EH (cell line): ENCODE data around the gene TVP23C.

Source experiments
- DNase-seq: peaks from one replicate; pipeline ENCODE4 v3.0.0-alpha.2; 2015; ENCODE audit warnings: low read depth

TVP23C gene

GRCh38 chr17:15496735-15497670 lies 66.3 kb downstream of the TVP23C start:
- DNase-seq: no peak

DNA sequence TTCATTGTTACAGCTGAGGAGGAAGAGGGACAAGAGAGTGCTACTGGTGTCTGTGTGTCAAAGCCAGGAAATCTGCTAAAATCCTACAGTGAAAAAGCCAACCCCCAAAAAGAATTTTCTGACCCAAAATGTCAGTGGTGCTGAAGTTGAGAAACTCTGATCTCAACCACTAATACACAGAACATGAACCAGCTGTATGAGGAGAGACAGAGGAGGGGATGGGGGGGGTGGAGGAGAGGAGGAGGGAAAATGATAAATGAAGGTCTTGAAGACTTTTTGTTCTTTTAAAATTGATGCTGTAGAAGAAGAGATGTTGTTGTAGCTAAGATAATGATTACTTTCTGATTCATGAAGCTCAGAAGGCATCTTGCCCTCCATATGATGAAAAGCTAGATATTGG lies 68.5 kb downstream of the TVP23C start:
- no peak for DNase-seq

GRCh38 chr17:15493693-15494035 lies 69.6 kb downstream of the TVP23C start:
- no peak for DNase-seq

- DNase-seq: peak; percentile 31
These were observed 70.2 kb downstream of the TVP23C start for GRCh38 chr17:15492791-15493692.

DNA sequence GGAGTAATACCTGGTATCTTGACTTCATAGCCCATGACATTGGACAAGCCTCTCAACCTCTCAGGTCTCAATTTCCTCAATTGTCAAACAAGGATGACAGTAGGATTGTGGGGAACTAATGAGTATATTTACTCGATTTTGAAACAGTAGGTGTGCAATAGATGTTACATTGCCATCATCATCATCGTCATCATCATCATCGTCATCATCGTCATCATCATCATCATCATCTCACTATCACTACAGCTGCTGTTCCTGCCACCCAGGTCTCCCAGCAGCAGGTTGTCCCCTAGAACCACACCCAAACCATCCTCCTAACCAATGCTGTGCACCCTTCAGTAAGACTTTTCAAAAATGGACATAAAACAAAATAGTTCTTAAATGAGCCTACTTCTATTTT lies 71.1 kb downstream of the TVP23C start:
- DNase-seq: no peak

- peak; percentile 92 for DNase-seq
These were observed 72.5 kb downstream of the TVP23C start for GRCh38 chr17:15490634-15491261.

DNA sequence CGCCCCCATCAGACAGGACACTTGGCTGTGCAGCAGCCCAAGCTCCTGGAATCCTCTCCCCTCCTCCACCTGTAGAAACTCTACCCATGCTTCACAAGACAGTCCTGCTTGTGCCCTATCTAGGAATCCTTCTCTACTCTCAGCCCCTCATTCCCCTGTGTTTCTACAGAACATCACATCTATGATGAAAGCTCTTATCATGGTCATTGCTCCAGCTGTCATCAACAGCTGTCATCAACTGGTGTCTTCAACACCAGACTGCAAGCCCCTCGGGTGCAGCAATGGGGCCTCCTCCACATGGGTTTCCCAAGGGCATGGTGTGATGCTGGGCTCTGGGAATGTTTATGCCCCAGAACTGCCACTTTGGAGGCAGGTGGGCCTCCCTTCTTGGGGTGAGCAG lies 74.7 kb downstream of the TVP23C start:
- DNase-seq: no peak

DNA sequence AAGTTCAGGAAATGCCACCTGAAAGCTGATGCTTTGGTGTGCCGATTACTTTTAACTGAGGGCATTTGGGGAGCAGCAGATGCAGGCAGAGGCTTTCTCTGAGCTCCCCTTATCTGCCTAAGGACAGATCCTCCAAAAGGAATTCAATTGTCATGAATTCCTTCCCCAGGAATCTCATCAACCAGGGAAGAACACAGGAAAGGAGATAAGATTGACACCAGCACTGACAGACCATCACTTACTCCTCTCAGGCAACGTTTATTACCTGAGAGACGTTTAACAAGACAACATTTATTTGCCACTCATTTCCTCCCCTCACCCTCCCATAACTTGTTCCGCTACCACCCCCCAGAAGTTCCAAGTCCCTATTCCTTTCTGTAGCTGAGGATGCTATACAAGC lies 78.2 kb downstream of the TVP23C start:
- no peak for DNase-seq

- DNase-seq: no peak
These were observed 79.9 kb downstream of the TVP23C start for GRCh38 chr17:15483431-15483830.

- no peak for DNase-seq
These were observed 80.8 kb downstream of the TVP23C start for GRCh38 chr17:15482476-15482875.

- DNase-seq: no peak
These were observed 81.8 kb downstream of the TVP23C start for GRCh38 chr17:15481481-15481880.

GRCh38 chr17:15480204-15480603 lies 83.1 kb downstream of the TVP23C start:
- DNase-seq: no peak

- DNase-seq: peak; percentile 62
These were observed 83.6 kb downstream of the TVP23C start for GRCh38 chr17:15479703-15480102.

- no peak for DNase-seq
These were observed 84.4 kb downstream of the TVP23C start for GRCh38 chr17:15478845-15479244.

- peak; percentile 57 for DNase-seq
These were observed 87.5 kb downstream of the TVP23C start for GRCh38 chr17:15475631-15476354.

- DNase-seq: no peak
These were observed 90.4 kb downstream of the TVP23C start for GRCh38 chr17:15472891-15473290.

DNA sequence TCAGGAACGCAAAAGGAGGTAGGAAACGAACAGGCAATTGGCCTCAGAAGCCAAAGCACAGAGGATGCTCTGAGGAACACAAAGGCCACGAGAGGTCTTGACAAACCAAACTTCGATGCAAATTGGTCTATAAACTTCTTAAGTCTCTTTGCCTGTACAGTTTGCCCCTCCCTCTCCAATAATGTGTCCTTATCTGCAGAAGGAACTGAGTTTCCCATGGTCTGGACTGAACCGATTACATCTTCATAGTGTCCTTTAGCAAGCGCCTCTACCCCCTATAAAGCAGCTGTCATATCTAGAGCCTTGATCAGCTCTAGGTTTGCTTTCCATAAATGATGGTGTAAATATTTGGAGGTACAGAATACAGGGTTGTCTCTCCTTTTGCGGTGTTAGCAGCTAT lies 92.7 kb downstream of the TVP23C start:
- DNase-seq: no peak

- peak; percentile 45 for DNase-seq
These were observed 94.0 kb downstream of the TVP23C start for GRCh38 chr17:15469260-15469659.

GRCh38 chr17:15468126-15468525 lies 95.2 kb downstream of the TVP23C start:
- no peak for DNase-seq

GRCh38 chr17:15467592-15467991 lies 95.7 kb downstream of the TVP23C start, which contains the start of gene CDRT4:
CDRT4 (minus strand) TSS chr17:15467621; CDS start chr17:15440238, 27,383 bp downstream.
- DNase-seq: no peak

DNA sequence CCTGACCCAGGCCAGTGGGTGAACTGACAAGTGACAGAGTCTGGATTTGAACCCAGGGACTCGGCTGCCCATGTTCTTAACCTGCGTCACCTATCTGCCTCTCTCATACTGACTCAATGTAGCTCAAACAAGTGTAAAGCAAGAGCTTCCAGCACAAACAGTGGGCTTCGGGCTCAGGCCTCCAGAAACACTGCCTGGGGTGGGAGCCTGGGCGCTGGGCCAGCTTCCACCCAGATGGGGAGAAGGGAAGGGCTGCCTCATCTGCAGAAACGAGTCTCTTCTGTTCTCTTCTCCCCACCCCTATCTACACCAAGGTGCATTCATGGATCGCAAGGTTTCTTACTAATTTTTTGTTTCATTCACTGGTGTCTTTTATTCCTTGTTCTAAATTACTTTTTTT lies 97.2 kb downstream of the TVP23C start:
- no peak for DNase-seq
